ENCODE data around the gene MCOLN1.

DNA sequence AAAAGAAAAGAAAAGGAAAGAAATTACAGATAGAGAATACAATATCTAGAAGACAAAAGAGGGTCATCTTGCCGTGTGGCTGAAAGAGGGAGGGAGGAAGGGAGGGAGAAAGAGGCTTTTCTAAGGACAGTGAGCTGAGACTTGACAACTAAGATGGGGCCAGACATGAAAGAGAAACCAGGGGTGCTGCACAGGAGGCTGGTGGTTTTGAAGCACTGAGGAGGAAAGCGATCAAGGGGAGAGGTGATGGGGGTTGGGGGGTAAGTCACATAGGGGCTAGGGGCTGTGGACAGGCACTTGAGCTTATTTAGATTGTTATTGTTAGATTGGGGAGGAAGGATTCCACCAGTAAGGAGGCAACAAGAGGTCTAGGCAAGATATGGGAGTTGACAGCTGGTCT lies 30.4 kb downstream of the MCOLN1 start:
- TF ChIP-seq, protein P1, sequence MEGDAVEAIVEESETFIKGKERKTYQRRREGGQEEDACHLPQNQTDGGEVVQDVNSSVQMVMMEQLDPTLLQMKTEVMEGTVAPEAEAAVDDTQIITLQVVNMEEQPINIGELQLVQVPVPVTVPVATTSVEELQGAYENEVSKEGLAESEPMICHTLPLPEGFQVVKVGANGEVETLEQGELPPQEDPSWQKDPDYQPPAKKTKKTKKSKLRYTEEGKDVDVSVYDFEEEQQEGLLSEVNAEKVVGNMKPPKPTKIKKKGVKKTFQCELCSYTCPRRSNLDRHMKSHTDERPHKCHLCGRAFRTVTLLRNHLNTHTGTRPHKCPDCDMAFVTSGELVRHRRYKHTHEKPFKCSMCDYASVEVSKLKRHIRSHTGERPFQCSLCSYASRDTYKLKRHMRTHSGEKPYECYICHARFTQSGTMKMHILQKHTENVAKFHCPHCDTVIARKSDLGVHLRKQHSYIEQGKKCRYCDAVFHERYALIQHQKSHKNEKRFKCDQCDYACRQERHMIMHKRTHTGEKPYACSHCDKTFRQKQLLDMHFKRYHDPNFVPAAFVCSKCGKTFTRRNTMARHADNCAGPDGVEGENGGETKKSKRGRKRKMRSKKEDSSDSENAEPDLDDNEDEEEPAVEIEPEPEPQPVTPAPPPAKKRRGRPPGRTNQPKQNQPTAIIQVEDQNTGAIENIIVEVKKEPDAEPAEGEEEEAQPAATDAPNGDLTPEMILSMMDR (IDR thresholded peaks at IDR 0.05) = no peak
- TF ChIP-seq POLR2A (IDR thresholded peaks at IDR 0.05) = no peak
